WTC11 (cell line): ENCODE data around the gene NETO1. TPM values are rescaled to one million over a fixed set of nuclear protein-coding genes. Genes with fewer than 3 reads are reported as not detected.
A peak's percentile ranks its signal among the peaks of the same experiment; 100 is the strongest.

Experiments
- ATAC-seq: fragments of 200-7000 bp; cut with Tn5 transposase; 2 replicates; pipeline ENCODE4 v1.10.0; 2021; ENCODE audit warnings: mild to moderate bottlenecking, moderate library complexity
- CTCF ChIA-PET: fragments of 300-600 bp; sonication (Branson Sonifier 250); formaldehyde crosslinking; loops from one replicate; lab custom pipeline; 2021; ENCODE audit warnings: antibody characterized with exemption; lab: Charles Lee
- POLR2A ChIA-PET: fragments of 350-600 bp; sonication (Branson Sonifier 250); formaldehyde crosslinking; loops from one replicate; lab custom pipeline; 2021; ENCODE audit warnings: antibody characterized with exemption; lab: Charles Lee
- DNase-seq: peaks from one replicate; pipeline ENCODE4 v3.0.0; 2021; ENCODE audit warnings: low spot score
- H3K27ac Mint-ChIP-seq: 2 replicates; pipeline ENCODE4 v1.8.0; 2021; ENCODE audit warnings: mixed read lengths
- H3K27me3 Mint-ChIP-seq: 2 replicates; pipeline ENCODE4 v1.8.0; 2021; ENCODE audit warnings: low read depth, mild to moderate bottlenecking, moderate library complexity, mixed read lengths
- H3K36me3 Mint-ChIP-seq: 2 replicates; pipeline ENCODE4 v1.8.0; 2021; ENCODE audit warnings: mixed read lengths
- H3K4me1 Mint-ChIP-seq: 2 replicates; pipeline ENCODE4 v1.8.0; 2022; ENCODE audit warnings: mixed read lengths
- H3K4me3 Mint-ChIP-seq: 2 replicates; pipeline ENCODE4 v1.8.0; 2021; ENCODE audit warnings: mild to moderate bottlenecking, moderate library complexity, mixed read lengths
- H3K9me3 Mint-ChIP-seq: 2 replicates; pipeline ENCODE4 v1.8.0; 2021; ENCODE audit warnings: mixed read lengths
- AR ChIP-seq: fragments of 250-450 bp; sonication (Bioruptor Pico); IDR thresholded peaks from 2 replicates; pipeline ENCODE4 v1.9.0; 2021; ENCODE audit warnings: mild to moderate bottlenecking
- CTCF ChIP-seq: fragments of 200-600 bp; IDR thresholded peaks from 2 replicates; pipeline ENCODE4 v1.8.0; 2022; ENCODE audit warnings: antibody characterized with exemption
- E2F1 ChIP-seq: sonication (generic); formaldehyde crosslinking; IDR thresholded peaks from 2 replicates; pipeline ENCODE4 v1.8.0; 2022; ENCODE audit warnings: mild to moderate bottlenecking, missing genetic modification reagents
- ERG ChIP-seq: fragments of 250-450 bp; sonication (Bioruptor Pico); IDR thresholded peaks from 2 replicates; pipeline ENCODE4 v1.8.0; 2021; ENCODE audit warnings: mild to moderate bottlenecking
- IRF1 ChIP-seq: sonication (generic); formaldehyde crosslinking; IDR thresholded peaks from 2 replicates; pipeline ENCODE4 v1.8.0; 2023; ENCODE audit warnings: missing genetic modification reagents
- NFATC4 ChIP-seq: fragments of 250-450 bp; sonication (Bioruptor Pico); IDR thresholded peaks from 2 replicates; pipeline ENCODE4 v1.9.0; 2021; ENCODE audit warnings: mild to moderate bottlenecking
- OVOL2 ChIP-seq: fragments of 250-450 bp; sonication (Bioruptor Pico); IDR thresholded peaks from 2 replicates; pipeline ENCODE4 v1.9.0; 2021; ENCODE audit warnings: mild to moderate bottlenecking, borderline replicate concordance
- SMAD3 ChIP-seq: sonication (generic); formaldehyde crosslinking; IDR thresholded peaks from 2 replicates; pipeline ENCODE4 v1.8.0; 2022; ENCODE audit warnings: missing genetic modification reagents, mild to moderate bottlenecking, borderline replicate concordance
- SMAD4 ChIP-seq: sonication (generic); formaldehyde crosslinking; IDR thresholded peaks from 2 replicates; pipeline ENCODE4 v1.8.0; 2022; ENCODE audit warnings: mild to moderate bottlenecking, missing genetic modification reagents
- USF2 ChIP-seq: sonication (generic); formaldehyde crosslinking; IDR thresholded peaks from 2 replicates; pipeline ENCODE4 v1.8.1; 2023; ENCODE audit warnings: mild to moderate bottlenecking, missing genetic modification reagents, moderate library complexity
- ZBTB43 ChIP-seq: sonication (generic); formaldehyde crosslinking; IDR thresholded peaks from 2 replicates; pipeline ENCODE4 v1.8.1; 2023; ENCODE audit warnings: mild to moderate bottlenecking, missing genetic modification reagents
- ZNF121 ChIP-seq: sonication (generic); formaldehyde crosslinking; IDR thresholded peaks from 2 replicates; pipeline ENCODE4 v1.8.0; 2023; ENCODE audit warnings: missing genetic modification reagents
- total RNA-seq: library from RNA; stranded (reverse); gene quantifications from 3 replicates; pipeline ENCODE4 v1.2.3, GENCODE V29; 2021

NETO1 gene
- total RNA-seq, 1 experiment from 2014 or later, result 33.1 TPM

GRCh38 chr18:72704202-72704601, 163.6 kb downstream of the NETO1 start (continued):
- TF ChIP-seq ERG (CRISPR knock-in tag) (no peak), CTCF (no peak), SMAD4 (CRISPR knock-in tag) (no peak), ZNF121 (CRISPR knock-in tag) (no peak), ZBTB43 (CRISPR knock-in tag) (no peak), OVOL2 (no peak), IRF1 (CRISPR knock-in tag) (no peak), USF2 (CRISPR knock-in tag) (no peak)

- no peak; the same call in 1 of the 2 replicates for ATAC-seq
- H3K4me1 Mint-ChIP-seq, result peaks cover 8% of the 10 kb centered on the region
- ChIA-PET CTCF (interaction anchor here (0.6 to 1.1 kb wide), 6 partner anchors 60 to 1415 kb away, joined by 3 to 6 read pairs (median 4); no protein-coding TSS in a partner anchor), POLR2A (no interaction called here)
- TF ChIP-seq CTCF (peak; percentile 30; the same call in 1 of the 2 replicates), NFATC4 (CRISPR knock-in tag) (no peak)
- no peak overlapping the region for H3K4me3 Mint-ChIP-seq
- H3K27ac Mint-ChIP-seq, result no peak overlapping the region
- peaks cover 9% of the 10 kb centered on the region; the same call in 1 of the 2 replicates for H3K9me3 Mint-ChIP-seq
- H3K36me3 Mint-ChIP-seq, result no peaks in the 10 kb centered on the region
- no peak for DNase-seq
- H3K27me3 Mint-ChIP-seq, result no peaks in the 10 kb centered on the region; the same call in 1 of the 2 replicates
These were observed 166.7 kb downstream of the NETO1 start for GRCh38 chr18:72700961-72701710.

- H3K36me3 Mint-ChIP-seq, result no peaks in the 10 kb centered on the region
- H3K4me3 Mint-ChIP-seq, result no peak overlapping the region
- ATAC-seq (peak; percentile 72), DNase-seq (no peak)
- POLR2A ChIA-PET, result no interaction called here
- CTCF ChIA-PET, result no interaction called here
- no peak overlapping the region for H3K27ac Mint-ChIP-seq
- peaks cover 23% of the 10 kb centered on the region for H3K4me1 Mint-ChIP-seq
- no peaks in the 10 kb centered on the region; the same call in 1 of the 2 replicates for H3K27me3 Mint-ChIP-seq
- H3K9me3 Mint-ChIP-seq, result peaks cover 9% of the 10 kb centered on the region; the same call in 1 of the 2 replicates
- TF ChIP-seq SMAD3, result no peak
- no peak for TF ChIP-seq E2F1 (CRISPR knock-in tag)
- TF ChIP-seq ZBTB43 (CRISPR knock-in tag), result no peak
- no peak for TF ChIP-seq AR (CRISPR knock-in tag)
These were observed 170.1 kb downstream of the NETO1 start for GRCh38 chr18:72697706-72698105.
